HL-60 (cell line): ENCODE measurements around the gene PSMD5.

ENCODE experiments used
- POLR2AphosphoS5 ChIP-seq: IDR thresholded peaks from 2 replicates; pipeline ENCODE4 v1.6.1; 2012; ENCODE audit warnings: low read depth
- TF ChIP-seq, protein P1 (sequence below): IDR thresholded peaks from one replicate; pipeline ENCODE4 v1.5.1; 2011; ENCODE audit warnings: low read length, control low read depth, inconsistent platforms; ENCODE audit not compliant: insufficient read depth

DNA sequence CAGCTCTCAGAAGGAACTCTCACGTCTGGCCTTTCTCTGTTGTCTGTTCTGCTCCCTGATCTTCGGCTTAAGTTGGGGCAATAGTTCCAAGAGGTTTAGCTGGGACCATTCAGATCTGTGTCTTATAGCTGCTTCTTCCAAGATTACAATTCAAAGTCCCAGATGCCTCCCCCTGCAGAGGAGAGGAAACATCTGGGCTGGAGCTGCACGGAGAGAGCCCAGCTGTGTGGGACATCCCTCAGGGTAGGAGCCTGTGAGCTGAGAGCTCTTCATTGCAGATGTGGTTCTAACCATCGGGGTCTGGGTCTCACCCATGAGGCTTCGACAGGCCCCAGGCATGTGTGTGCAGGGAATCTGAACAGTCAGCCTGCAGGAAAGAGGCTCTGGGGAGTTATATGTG, 43.2 kb upstream of the PSMD5 start:
- TF ChIP-seq, protein P1, sequence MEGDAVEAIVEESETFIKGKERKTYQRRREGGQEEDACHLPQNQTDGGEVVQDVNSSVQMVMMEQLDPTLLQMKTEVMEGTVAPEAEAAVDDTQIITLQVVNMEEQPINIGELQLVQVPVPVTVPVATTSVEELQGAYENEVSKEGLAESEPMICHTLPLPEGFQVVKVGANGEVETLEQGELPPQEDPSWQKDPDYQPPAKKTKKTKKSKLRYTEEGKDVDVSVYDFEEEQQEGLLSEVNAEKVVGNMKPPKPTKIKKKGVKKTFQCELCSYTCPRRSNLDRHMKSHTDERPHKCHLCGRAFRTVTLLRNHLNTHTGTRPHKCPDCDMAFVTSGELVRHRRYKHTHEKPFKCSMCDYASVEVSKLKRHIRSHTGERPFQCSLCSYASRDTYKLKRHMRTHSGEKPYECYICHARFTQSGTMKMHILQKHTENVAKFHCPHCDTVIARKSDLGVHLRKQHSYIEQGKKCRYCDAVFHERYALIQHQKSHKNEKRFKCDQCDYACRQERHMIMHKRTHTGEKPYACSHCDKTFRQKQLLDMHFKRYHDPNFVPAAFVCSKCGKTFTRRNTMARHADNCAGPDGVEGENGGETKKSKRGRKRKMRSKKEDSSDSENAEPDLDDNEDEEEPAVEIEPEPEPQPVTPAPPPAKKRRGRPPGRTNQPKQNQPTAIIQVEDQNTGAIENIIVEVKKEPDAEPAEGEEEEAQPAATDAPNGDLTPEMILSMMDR, result no peak
- TF ChIP-seq POLR2AphosphoS5, result no peak
